OCI-LY1 (cell line): ENCODE results near the gene STKLD1.

Experiments used
- CTCF ChIP-seq: fragments of 200-600 bp; sonication (generic), shearing (Covaris generic); IDR thresholded peaks from 2 replicates; pipeline ENCODE4 v1.5.1; 2017; ENCODE audit warnings: mild to moderate bottlenecking, antibody characterized with exemption, low read length, moderate library complexity, mixed read lengths
- EZH2 ChIP-seq: fragments of 200-600 bp; sonication (generic), shearing (Covaris generic); IDR thresholded peaks from 2 replicates; pipeline ENCODE4 v1.8.0; 2017; ENCODE audit warnings: borderline replicate concordance, mixed run types, mild to moderate bottlenecking, antibody characterized with exemption, low read length, moderate library complexity, mixed read lengths

- TF ChIP-seq CTCF: no peak
- no peak for TF ChIP-seq EZH2
Observed at GRCh38 chr9:133425049-133425632, 49.0 kb downstream of the STKLD1 start.
